Kidney (tissue), 14 donors: Measurements from ENCODE around the gene COMMD10. TPM values are rescaled to one million over a fixed set of nuclear protein-coding genes. Genes with fewer than 3 reads are reported as not detected.
A peak's percentile ranks its signal among the peaks of the same experiment; 100 is the strongest.

Experiments used
- DNase-seq, 5 donors: peaks; one replicate each; pipeline ENCODE4 v3.0.0-alpha.2; 2013 to 2020
- FAIRE-seq: peaks from 2 replicates; lab custom pipeline; 2012; peaks lifted over from hg19 to GRCh38; lab: Jason Lieb, UNC
- H3K27ac ChIP-seq, 2 donors: one replicate each; pipeline ENCODE4 v1.7.0; 2013; ENCODE audit warnings: low read depth in 2 of 2, low read length in 2 of 2, inconsistent platforms in 1 of 2
- H3K27me3 ChIP-seq: one replicate; pipeline ENCODE4 v1.7.1; 2013; ENCODE audit warnings: low read length, inconsistent platforms; ENCODE audit not compliant: control insufficient read depth, insufficient read depth
- H3K36me3 ChIP-seq, 3 donors: one replicate each; pipeline versions ENCODE4 v1.7.0 to v1.7.1; 2013; ENCODE audit warnings: low read length in 3 of 3, control low read depth in 1 of 3, inconsistent platforms in 1 of 3; ENCODE audit not compliant: insufficient read depth in 3 of 3, control insufficient read depth in 2 of 3
- H3K4me1 ChIP-seq, 3 donors: one replicate each; pipeline versions ENCODE4 v1.7.0 to v1.7.1; 2013; ENCODE audit warnings: low read length in 3 of 3, inconsistent platforms in 1 of 3, low read depth in 1 of 3; ENCODE audit not compliant: control insufficient read depth in 2 of 3, insufficient read depth in 2 of 3
- H3K4me3 ChIP-seq, 3 donors: one replicate each; pipeline versions ENCODE4 v1.7.0 to v1.8.1; 2013; ENCODE audit warnings: low read length in 3 of 3, control low read depth in 1 of 3, inconsistent platforms in 1 of 3
- H3K9ac ChIP-seq, 3 donors: one replicate each; pipeline versions ENCODE4 v1.7.0 to v1.7.1; 2013; ENCODE audit warnings: low read length in 3 of 3, control low read depth in 1 of 3, inconsistent platforms in 1 of 3
- H3K9me3 ChIP-seq, 3 donors: one replicate each; pipeline versions ENCODE4 v1.7.0 to v1.7.1; 2013; ENCODE audit warnings: low read length in 3 of 3, control low read depth in 1 of 3, inconsistent platforms in 1 of 3; ENCODE audit not compliant: control insufficient read depth in 2 of 3, insufficient read depth in 1 of 3
- intact Hi-C: fragments of 100-400 bp; cut with DNase I; formaldehyde crosslinking; loops from one replicate; pipeline ENCODE4 v1.11.1; 2022
- polyA plus RNA-seq: library from polyadenylated mRNA; stranded (reverse); fragments of 350-450 nt; fragmentation: Illumina TruSeq; extraction: RNeasy Lipid Tissue Mini Kit (QIAGEN cat#74804); gene quantifications from one replicate; pipeline ENCODE4 v1.2.3, GENCODE V29; 2014; ENCODE audit warnings: low read depth, low replicate concordance; ENCODE audit not compliant: insufficient read depth
- total RNA-seq: library from RNA; stranded (reverse); fragmentation: NEBNext Ultra II Directional; extraction: Animal tissue kit (Norgen Biotek cat#: 25700); gene quantifications from one replicate; pipeline ENCODE4 v1.2.1, GENCODE V29; 2021
- TF ChIP-seq, protein P1 (sequence below): IDR thresholded peaks from 3 replicates; pipeline ENCODE4 v1.5.1; 2012; ENCODE audit warnings: mild to moderate bottlenecking, moderate library complexity, borderline replicate concordance; ENCODE audit not compliant: insufficient read depth; ENCODE audit errors: extremely low read depth
- donor health status: control.
- donor health status: control.
- donor health status: control.
- donor health status: control.
- donor health status: control.
- donor health status: DM: yes; HTN: yes; CAD: no.
- donor health status: Normal renal cell carcinoma (clear cell type).

The COMMD10 gene
- total and polyA plus RNA-seq, 2 donors from 2014 or later = 37.6 to 41.1 TPM

DNA sequence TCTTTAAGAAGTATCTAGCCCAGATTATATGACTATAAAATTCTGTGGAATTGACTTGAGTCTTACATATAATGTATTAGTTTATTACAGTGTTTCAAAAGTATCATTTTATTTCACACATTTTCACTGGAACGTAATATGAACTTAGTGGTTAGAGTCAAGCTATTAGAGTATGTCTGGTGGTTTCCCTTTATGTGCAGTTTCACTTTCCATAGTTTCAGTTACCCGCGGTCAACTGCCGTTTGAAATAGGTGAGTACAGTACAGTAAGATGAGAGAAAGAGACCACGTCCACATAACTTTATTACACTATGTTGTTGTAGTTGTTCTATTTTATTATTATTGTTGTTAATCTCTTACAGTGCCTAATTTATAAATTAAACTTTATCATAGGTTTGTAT is 50.5 kb downstream of the COMMD10 start:
- H3K27me3 ChIP-seq = no peaks in the 10 kb centered on the region
- no peak for DNase-seq
- no peak overlapping the region for H3K4me3 ChIP-seq
- TF ChIP-seq, protein P1, sequence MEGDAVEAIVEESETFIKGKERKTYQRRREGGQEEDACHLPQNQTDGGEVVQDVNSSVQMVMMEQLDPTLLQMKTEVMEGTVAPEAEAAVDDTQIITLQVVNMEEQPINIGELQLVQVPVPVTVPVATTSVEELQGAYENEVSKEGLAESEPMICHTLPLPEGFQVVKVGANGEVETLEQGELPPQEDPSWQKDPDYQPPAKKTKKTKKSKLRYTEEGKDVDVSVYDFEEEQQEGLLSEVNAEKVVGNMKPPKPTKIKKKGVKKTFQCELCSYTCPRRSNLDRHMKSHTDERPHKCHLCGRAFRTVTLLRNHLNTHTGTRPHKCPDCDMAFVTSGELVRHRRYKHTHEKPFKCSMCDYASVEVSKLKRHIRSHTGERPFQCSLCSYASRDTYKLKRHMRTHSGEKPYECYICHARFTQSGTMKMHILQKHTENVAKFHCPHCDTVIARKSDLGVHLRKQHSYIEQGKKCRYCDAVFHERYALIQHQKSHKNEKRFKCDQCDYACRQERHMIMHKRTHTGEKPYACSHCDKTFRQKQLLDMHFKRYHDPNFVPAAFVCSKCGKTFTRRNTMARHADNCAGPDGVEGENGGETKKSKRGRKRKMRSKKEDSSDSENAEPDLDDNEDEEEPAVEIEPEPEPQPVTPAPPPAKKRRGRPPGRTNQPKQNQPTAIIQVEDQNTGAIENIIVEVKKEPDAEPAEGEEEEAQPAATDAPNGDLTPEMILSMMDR = no peak
- peaks cover 0 to 8% (median 0%) of the 10 kb centered on the region in 3 donors for H3K36me3 ChIP-seq
- H3K4me1 ChIP-seq = no peaks in the 10 kb centered on the region
- no peak overlapping the region for H3K27ac ChIP-seq
- H3K9me3 ChIP-seq = no peaks in the 10 kb centered on the region
- FAIRE-seq = no peak
- H3K9ac ChIP-seq = no peak overlapping the region
- intact Hi-C loops = no loop called here

DNA sequence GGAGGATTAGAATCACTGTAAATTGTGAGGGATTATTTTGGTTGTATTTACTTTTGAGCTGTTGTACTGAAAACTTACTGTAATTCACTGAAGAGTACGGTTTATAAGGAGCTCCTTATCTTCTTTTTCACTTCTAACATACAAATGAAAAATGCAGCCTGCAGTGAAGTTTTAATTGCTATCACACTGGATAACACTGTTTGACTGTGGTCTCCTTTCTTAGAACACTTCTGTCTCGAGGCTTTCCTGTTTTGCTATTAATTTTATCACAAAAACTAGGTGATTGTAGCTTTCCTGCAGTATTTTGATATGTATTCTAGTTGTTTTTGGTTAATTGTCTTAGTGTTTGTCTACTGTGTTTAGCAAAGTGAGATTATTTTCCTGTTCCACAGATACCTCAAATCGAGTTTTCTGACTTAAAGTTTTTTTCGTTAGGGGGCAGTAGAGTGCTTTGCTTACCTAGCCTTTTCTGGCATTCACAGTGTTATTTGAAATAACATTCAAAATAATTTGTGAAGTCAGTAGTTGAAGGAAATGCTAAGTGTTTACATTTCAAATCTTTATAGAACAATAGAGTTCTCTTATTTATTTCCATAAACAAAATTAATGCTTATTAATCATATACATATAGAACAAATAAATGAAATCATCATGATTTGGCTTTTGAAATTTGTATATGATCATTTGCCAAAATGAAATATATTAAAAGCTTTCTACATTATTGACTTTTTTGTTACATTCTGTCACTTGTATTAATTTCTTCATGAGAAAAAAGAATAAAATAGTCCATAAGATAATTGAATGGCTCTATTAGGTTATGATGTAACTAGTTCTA is 52.9 kb downstream of the COMMD10 start:
- Histone ChIP-seq H3K4me1 (no peaks in the 10 kb centered on the region), H3K4me3 (no peak overlapping the region), H3K27ac (no peak overlapping the region), H3K9me3 (no peaks in the 10 kb centered on the region), H3K27me3 (no peaks in the 10 kb centered on the region), H3K36me3 (peaks cover 0 to 8% (median 0%) of the 10 kb centered on the region in 3 donors), H3K9ac (no peak overlapping the region)
- TF ChIP-seq, protein P1 = peak; percentile 70
- intact Hi-C loops = no loop called here
- FAIRE-seq = peak; percentile 97
- DNase-seq = peak in 2 of 5 donors; percentile 79 to 86

DNA sequence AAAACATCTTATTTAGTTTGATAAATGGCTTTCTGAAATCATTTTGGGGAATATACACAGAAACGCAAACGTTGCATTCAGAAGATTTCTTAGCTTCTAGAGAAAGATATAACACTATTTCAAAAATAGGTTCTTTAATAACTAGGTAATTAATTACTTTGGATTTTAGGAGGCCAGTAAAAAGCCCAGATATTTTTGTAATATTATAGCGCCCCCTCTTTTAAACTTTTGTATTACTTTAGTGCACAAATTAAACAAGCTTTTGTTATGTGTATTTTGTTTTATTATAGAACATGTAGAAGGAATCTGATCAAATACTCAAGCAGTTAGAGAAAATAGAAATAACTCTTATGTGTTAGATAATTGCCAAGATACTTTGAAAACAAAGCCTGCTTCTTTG is 57.7 kb downstream of the COMMD10 start:
- intact Hi-C loops = no loop called here
- FAIRE-seq = no peak

More for the DNA sequence above, 57.7 kb downstream of the COMMD10 start:
- no peak for DNase-seq
- H3K36me3 ChIP-seq = no peaks in the 10 kb centered on the region
- no peak overlapping the region for H3K4me3 ChIP-seq
- no peak overlapping the region for H3K27ac ChIP-seq
- no peak overlapping the region for H3K9ac ChIP-seq
- no peaks in the 10 kb centered on the region for H3K27me3 ChIP-seq
- no peaks in the 10 kb centered on the region for H3K9me3 ChIP-seq
- TF ChIP-seq, protein P1 = no peak
- H3K4me1 ChIP-seq = no peaks in the 10 kb centered on the region
